GM21529 (cell line): ENCODE data around the gene ZNF507.
"Not testable (repeated sequence)": the region's sequence is repeated elsewhere in the genome, so short reads cannot be mapped to it uniquely, and the experiment has no call there.

Experiments used
- ATAC-seq: cut with Tn5 transposase; IDR thresholded peaks from one replicate; pipeline ENCODE4 v1.9.1; 2021; ENCODE audit not compliant: unreplicated experiment

Gene ZNF507

GRCh38 chr19:32406161-32407003 lies 61.0 kb downstream of the ZNF507 start:
- ATAC-seq: no peak

GRCh38 chr19:32407004-32407992 lies 61.9 kb downstream of the ZNF507 start:
- ATAC-seq: no peak

- no peak for ATAC-seq
Observed at GRCh38 chr19:32415246-32415645, 69.8 kb downstream of the ZNF507 start.

GRCh38 chr19:32415669-32416068 lies 70.3 kb downstream of the ZNF507 start:
- ATAC-seq: no peak

GRCh38 chr19:32416749-32417456 lies 71.5 kb downstream of the ZNF507 start:
- ATAC-seq: no peak

- ATAC-seq: no peak
Observed at GRCh38 chr19:32418155-32418554, 72.7 kb downstream of the ZNF507 start.

- ATAC-seq: no peak
Observed at GRCh38 chr19:32421589-32422361, 76.4 kb downstream of the ZNF507 start.

- no peak for ATAC-seq
Observed at GRCh38 chr19:32422435-32422834, 77.0 kb downstream of the ZNF507 start.

GRCh38 chr19:32423944-32424343 lies 78.5 kb downstream of the ZNF507 start:
- ATAC-seq: not testable (repeated sequence)

GRCh38 chr19:32427536-32427935 lies 82.1 kb downstream of the ZNF507 start:
- no peak for ATAC-seq

- no peak for ATAC-seq
Observed at GRCh38 chr19:32436692-32437091, 91.3 kb downstream of the ZNF507 start.

GRCh38 chr19:32437096-32437495 lies 91.7 kb downstream of the ZNF507 start:
- ATAC-seq: no peak
